GM12874 (cell line): ENCODE data around the gene MAEA.

Experiments
- TF ChIP-seq, protein P1 (sequence below): IDR thresholded peaks from 2 replicates; pipeline ENCODE4 v1.5.1; 2011; ENCODE audit warnings: low read depth, mild to moderate bottlenecking, control low read depth, low read length, moderate library complexity; ENCODE audit not compliant: insufficient read depth

Gene MAEA

DNA sequence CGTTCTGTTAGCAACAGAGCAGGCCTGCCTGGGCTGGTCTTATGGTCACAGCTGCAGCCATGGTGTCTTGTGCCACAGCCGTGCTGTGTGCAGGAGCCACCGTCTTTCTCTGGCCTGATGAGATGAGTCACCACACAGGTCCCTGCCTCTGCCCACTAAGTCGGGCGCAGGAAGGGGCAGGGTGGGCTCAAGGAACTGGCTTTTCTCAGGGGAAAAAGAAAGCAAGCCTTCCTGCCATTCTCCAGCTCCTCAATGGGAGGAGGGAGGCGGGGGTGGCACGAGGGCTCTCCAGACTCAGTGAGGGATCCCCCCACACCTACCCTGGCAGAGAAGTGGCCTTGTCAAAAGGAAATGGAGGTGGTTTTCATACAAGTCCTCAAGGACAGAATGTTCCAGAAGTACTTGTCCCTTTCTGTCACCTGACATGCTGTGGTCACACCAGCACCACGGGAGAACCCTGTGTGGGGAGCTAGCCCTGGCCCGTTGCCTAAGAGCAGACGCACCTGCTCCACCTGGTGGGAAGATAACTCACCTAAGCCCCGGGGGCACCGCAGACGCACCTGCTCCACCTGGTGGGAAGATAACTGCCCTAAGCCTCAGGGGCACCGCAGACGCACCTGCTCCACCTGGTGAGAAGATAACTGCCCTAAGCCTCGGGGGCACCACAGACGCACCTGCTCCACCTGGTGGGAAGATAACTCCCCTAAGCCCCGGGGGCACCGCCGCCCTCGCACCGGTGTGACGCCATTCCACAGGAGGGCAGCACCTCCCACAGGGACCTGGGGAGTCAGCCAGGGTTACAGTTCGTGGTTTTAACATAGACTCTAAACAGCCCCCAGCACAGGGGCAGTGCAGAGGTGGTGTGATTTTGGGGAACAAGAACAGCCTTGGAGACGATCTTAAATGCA, 75.8 kb downstream of the MAEA start:
- TF ChIP-seq, protein P1, sequence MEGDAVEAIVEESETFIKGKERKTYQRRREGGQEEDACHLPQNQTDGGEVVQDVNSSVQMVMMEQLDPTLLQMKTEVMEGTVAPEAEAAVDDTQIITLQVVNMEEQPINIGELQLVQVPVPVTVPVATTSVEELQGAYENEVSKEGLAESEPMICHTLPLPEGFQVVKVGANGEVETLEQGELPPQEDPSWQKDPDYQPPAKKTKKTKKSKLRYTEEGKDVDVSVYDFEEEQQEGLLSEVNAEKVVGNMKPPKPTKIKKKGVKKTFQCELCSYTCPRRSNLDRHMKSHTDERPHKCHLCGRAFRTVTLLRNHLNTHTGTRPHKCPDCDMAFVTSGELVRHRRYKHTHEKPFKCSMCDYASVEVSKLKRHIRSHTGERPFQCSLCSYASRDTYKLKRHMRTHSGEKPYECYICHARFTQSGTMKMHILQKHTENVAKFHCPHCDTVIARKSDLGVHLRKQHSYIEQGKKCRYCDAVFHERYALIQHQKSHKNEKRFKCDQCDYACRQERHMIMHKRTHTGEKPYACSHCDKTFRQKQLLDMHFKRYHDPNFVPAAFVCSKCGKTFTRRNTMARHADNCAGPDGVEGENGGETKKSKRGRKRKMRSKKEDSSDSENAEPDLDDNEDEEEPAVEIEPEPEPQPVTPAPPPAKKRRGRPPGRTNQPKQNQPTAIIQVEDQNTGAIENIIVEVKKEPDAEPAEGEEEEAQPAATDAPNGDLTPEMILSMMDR, result no peak

DNA sequence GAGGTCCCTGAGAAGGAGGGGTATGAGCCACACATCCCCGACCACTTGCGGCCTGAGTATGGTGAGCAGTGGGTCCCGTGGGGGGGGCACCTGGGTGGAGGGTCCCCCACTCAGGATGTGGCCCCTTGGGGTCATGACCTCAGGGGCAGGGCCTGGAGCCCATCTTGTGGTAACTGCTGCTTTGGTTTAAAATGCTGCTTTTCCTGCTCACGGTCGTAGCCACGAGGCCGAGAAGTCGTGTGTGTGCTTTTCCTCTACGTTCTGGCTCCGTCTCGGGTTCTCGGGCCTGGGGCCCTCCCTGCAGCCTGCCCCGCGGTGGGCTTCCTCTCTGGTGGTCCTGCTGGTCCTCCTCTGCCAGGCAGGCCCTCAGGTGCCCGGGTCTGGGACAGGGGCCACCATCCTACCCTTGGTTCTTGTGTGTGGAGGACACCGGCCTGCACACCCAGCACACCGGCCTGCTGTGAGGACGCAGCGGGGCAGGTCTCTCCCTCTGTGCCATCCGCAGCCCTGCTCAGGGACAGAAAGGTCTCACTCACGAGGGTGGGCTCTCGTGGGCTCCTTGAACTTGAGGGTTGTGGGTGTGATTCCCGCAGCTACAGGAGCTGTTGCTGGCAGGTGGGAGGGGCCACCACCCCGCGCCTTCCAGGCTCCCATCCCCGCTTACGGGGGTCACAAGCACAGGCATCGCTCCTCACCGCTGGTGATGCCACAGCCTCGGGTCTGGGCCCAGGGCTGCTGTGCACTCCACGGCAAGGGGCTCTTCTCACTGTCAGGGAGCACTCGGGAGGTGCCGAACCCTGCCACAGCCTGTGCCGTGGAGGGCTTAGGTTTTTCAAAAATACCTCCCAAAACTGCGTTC, 76.9 kb downstream of the MAEA start:
- TF ChIP-seq, protein P1, result no peak

DNA sequence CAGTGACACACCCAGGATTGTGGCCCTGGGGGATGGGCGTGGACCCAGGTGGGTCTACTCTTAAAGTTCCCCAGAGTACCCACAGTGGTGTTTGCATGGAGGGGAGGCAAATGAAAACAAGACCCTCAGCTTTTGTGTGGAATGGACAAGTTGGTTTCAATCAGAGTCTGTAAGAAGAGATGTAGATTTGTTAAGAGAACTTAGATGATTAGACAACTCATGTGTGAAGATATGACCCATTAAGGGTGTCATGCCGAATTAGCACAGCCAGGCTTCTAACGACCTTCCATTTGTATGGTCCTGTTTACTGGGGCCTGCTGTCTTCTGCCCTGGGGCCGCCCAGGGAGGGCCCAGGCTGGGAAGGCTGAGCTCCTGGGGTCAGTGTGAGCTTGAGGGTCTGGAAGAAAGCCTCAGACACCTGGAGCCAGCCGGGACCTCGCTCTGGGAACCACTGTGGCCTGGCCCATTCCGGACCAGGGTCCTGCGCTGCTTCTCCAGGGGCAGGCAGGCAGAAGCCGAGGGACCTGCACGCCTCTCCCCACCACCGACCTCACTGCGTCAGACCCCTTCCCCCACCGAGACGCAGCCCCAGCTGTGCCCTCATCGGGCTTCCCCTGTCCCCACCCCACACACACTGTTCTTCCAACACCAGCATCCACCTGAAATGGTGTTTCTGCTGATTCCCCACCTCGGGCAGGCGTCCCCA, 77.7 kb downstream of the MAEA start:
- TF ChIP-seq, protein P1, result no peak

DNA sequence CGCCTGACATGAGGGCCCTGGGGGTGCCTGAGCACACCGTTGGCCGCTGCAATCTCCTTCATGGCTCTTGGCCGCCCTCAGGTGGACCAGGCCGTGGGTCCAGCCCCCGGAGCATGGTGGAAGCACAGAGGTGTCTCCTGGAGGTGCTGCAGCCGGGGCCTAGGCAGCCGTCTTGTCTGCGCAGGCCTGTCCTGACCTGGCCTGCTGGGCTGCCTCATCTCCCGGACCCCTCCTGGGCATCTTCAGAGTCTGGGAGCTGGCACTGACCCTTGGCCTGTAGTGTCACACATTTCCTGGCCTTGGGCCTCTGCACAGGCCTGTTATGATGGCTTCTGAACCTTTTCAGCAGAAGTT, 78.2 kb downstream of the MAEA start:
- TF ChIP-seq, protein P1, result no peak

DNA sequence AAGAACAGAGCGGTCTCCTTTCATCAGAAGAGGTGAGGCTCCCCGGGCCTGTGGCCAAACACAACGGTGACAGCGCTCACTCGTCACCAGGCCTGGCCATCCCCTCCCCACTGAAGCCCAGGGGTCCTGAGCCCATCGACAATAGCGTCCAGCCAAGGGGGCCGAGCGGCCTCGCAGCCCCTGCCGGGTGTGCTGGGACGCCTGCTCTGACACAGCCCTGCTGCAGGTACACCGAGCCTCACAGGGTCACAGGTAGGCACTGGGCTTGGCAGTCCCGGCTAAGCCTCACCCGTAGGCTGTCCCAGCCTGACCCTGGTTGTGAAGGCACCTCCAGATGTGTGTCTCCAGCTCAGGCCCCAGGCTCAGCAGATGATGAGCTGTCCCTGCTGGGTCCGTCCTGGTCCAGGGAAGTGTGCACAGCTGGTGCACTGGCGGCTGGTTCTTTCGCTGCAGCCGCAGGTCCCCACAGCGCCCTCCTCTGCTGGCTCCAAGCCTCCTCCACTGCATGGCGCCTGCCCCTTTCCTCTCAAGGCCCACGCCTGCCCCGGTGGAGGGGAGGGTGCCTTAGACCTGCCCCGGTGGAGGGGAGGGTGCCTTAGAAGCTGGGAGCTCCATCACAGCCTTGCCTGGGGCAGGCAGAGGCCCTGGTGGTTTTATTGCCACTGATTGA, 78.9 kb downstream of the MAEA start:
- TF ChIP-seq, protein P1, result no peak

DNA sequence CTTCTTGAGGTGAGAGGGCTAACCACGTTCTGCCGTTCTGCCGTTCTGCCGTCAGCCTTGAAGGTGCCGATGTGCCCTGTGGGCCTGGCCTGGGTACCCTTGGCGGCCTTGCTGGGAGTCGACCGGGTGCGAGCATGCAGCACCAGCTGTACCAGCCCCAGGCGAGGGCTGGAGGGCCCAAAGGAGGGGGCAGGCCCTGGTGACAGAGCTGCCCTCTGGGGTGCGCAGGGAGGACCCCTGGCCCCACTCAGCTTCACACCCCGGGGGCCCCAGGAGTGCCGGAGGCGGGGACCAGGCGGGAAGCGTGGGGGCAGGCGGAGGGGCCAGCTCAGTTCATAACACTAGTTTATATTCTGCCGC, 79.4 kb downstream of the MAEA start:
- TF ChIP-seq, protein P1, result no peak

DNA sequence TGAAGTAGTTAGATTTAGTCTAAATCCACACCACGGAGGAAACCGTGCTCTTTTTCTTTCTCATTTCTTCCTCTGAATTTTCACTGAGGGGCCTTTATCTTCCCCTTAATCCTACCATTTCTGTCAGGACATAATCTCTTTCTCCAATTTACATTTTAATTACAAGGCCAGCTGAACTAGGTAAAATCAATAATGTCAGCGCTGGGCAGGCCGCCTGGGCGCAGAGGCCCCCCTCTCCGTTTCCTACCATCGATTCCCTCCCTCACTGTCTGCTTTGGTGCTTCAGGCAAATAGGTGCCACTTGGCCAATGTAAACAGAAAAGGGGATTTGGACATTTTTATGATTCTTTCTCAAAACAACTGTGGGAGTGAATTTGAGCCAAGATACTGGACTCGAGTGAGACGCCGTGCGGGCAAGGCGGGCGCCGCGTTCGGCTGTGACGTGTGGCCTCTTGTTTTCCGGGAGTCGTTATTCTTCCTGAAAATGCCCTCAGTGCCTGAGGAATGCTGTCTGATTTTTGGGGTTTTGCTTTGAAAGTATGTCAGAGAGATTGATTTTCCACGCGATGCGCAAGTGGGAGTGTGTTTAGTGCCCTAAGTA, 79.9 kb downstream of the MAEA start:
- TF ChIP-seq, protein P1, result no peak
